ENCODE measurements around the gene ATXN3.
A peak's percentile ranks its signal among the peaks of the same experiment; 100 is the strongest.
"Not testable (repeated sequence)": the region's sequence is repeated elsewhere in the genome, so short reads cannot be mapped to it uniquely, and the experiment has no call there.

ATXN3 gene

GRCh38 chr14:92093320-92093719 is 13.1 kb downstream of the ATXN3 start:
- DNase-seq (ENCODE audit: low read depth) = no peak

GRCh38 chr14:92088494-92088893 is 17.9 kb downstream of the ATXN3 start:
- TF ChIP-seq, protein P1, sequence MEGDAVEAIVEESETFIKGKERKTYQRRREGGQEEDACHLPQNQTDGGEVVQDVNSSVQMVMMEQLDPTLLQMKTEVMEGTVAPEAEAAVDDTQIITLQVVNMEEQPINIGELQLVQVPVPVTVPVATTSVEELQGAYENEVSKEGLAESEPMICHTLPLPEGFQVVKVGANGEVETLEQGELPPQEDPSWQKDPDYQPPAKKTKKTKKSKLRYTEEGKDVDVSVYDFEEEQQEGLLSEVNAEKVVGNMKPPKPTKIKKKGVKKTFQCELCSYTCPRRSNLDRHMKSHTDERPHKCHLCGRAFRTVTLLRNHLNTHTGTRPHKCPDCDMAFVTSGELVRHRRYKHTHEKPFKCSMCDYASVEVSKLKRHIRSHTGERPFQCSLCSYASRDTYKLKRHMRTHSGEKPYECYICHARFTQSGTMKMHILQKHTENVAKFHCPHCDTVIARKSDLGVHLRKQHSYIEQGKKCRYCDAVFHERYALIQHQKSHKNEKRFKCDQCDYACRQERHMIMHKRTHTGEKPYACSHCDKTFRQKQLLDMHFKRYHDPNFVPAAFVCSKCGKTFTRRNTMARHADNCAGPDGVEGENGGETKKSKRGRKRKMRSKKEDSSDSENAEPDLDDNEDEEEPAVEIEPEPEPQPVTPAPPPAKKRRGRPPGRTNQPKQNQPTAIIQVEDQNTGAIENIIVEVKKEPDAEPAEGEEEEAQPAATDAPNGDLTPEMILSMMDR (IDR thresholded peaks at IDR 0.05; ENCODE audit: insufficient read depth, low read depth, low read length, missing control alignments) = no peak
- no peak for DNase-seq (ENCODE audit: low read depth)
- H3K4me3 ChIP-seq (ENCODE audit: low read depth, low read length) = no peak overlapping the region

More at GRCh38 chr14:92093320-92093719, 13.1 kb downstream of the ATXN3 start:
- H3K4me3 ChIP-seq (ENCODE audit: low read depth, low read length) = no peak overlapping the region
- TF ChIP-seq, protein P1 (IDR thresholded peaks at IDR 0.05; ENCODE audit: insufficient read depth, low read depth, low read length, missing control alignments) = peak; percentile 6

DNA sequence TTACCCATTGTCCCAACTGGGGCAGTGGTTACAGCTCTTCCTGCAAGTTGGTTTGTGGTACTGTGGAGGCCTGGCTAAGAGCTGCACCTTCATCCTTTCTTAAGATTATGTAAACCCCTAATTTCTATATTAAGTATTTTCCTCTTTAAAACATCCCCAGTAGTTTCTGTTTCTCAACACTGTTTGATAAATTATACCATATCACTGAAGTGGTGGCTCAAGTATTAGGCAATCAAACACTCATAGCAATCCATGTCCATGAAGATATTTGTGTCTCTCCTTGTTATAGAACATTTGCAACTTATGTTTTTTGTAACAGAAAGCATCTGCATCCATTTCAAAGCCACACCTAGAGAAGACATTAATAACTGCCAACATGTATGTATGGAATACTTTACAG is 31.8 kb downstream of the ATXN3 start:
- no peak for DNase-seq (ENCODE audit: low read depth)
- no peak overlapping the region for H3K4me3 ChIP-seq (ENCODE audit: low read depth, low read length)
- TF ChIP-seq, protein P1 (IDR thresholded peaks at IDR 0.05; ENCODE audit: insufficient read depth, low read depth, low read length, missing control alignments) = no peak

DNA sequence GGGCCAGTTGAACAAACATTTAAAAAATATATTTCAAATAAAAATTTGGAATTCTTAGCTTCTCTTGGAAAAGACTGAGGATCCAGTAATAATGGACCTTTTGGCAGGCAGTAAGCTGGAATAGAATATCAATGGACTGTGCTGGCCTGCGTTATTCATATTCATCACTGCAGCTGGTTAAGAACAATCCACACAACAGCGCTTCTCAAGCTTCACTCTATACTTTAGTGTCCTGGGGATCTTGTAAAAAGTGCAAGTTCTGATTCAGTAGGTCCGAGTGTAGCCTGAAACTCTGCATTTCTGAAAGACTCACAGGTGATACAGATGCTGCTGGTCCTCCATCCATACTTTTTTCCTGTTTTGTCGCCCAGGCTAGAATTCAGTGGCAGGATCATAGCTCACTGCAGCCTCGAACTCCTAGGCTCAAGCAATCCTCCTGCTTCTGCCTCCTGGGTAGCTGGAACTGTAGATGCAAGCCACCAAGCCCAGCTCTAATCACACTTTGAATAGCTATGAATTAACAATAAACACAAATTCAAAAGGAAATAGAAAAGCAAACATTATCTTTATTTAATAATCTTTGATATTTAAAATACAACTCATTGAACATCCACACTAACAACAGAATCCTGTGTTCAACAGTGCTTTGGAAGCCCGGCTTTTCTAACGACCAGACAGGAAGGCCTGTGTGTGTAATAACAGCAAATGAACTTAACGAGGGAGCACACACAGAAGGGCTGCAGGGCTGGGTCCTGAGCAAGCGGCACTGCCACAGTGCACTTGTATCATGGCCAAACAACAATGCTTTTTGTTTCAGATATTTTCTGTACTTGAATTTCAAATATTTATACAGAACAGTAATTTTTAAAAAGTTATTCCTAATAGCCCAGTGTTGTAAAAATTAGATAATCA is 48.1 kb downstream of the ATXN3 start:
- TF ChIP-seq, protein P1 (IDR thresholded peaks at IDR 0.05; ENCODE audit: insufficient read depth, low read depth, low read length, missing control alignments) = no peak
- DNase-seq (ENCODE audit: low read depth) = no peak
- H3K4me3 ChIP-seq (ENCODE audit: low read depth, low read length) = no peak overlapping the region

DNA sequence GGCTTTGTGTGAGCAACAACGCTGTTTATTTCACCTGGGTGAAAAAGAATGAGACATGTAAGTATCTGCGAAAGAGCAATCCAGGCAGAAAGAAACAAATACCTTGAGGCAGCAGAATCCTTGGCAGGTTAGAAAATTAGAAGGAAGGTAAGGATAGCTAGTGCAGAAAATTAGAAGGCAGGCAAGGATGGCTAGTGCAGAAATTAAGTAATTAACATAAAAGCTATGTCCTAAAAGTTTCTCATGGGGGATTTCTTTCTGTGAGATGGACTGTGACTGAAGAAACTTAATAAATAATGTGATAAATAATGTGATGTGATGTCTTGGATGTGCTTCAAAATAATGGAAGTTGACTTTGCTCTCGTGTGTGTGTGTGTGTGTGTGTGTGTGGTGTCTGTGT is 56.6 kb downstream of the ATXN3 start:
- no peak for DNase-seq (ENCODE audit: low read depth)
- H3K4me3 ChIP-seq (ENCODE audit: low read depth, low read length) = no peak overlapping the region
- TF ChIP-seq, protein P1 (IDR thresholded peaks at IDR 0.05; ENCODE audit: insufficient read depth, low read depth, low read length, missing control alignments) = no peak

DNA sequence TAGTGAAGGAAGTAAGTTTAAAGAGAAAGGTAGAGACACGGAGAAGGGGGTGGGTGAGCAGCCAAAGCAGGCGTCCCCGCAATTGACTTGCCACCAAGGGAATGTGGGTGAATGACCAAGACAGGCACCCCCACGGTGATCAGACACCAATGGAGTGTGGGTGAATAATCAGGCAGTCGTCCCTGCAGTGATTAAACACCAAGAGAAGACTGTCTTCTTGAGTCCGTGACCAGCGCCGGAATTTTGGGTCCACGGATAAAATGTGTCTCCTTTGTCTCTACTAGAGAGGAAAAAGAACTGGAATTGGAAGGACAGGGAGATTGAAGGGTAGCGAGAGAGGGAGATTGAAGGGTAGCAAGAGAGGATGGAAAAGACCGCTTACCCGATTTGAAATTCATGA is 57.2 kb downstream of the ATXN3 start:
- H3K4me3 ChIP-seq (ENCODE audit: low read depth, low read length); DNase-seq (ENCODE audit: low read depth): not testable (repeated sequence)

DNA sequence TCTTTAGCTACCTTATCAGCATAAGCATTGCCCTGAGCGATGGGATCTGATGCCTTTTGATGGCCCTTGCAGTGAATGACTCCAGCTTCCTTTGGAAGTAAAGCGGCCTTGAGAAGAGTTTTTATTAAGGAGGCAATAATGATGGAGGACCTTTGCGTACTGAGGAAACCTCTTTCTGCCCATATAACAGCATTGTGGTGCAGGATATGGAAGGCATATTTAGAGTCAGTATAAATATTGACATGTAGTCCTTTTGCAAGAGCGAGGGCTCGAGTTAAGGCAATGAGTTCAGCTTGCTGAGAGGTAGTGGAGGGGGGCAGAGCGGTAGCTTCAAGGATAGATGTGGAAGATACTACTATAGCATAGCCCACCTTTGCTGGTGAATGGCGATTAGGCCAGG is 60.5 kb downstream of the ATXN3 start:
- not testable (repeated sequence) for DNase-seq (ENCODE audit: low read depth); H3K4me3 ChIP-seq (ENCODE audit: low read depth, low read length)

- not testable (repeated sequence) for H3K4me3 ChIP-seq (ENCODE audit: low read depth, low read length); DNase-seq (ENCODE audit: low read depth)
Measured at GRCh38 chr14:92041766-92042165, 64.6 kb downstream of the ATXN3 start.

Data from GM12865 (cell line).